ENCODE measurements around the gene TNFSF18. TPM values are rescaled to one million over a fixed set of nuclear protein-coding genes. Genes with fewer than 3 reads are reported as not detected.

The TNFSF18 gene
- total RNA-seq, 1 experiment from 2014 or later: not detected

- DNase-seq (ENCODE audit: low spot score) (no peak), ATAC-seq (no peak)
- Mint-ChIP-seq H3K27me3 (ENCODE audit: low read depth) (no peaks in the 10 kb centered on the region), H3K9me3 (no peaks in the 10 kb centered on the region), H3K36me3 (no peaks in the 10 kb centered on the region), H3K4me3 (no peak overlapping the region), H3K4me1 (peaks cover 5% of the 10 kb centered on the region; the same call in 1 of the 2 replicates), H3K27ac (no peak overlapping the region)
- TF ChIP-seq ZNF671 (CRISPR knock-in tag; IDR thresholded peaks at IDR 0.05) (no peak), FOXP1 (CRISPR knock-in tag; IDR thresholded peaks at IDR 0.05; ENCODE audit: borderline replicate concordance) (no peak), NR1H2 (CRISPR knock-in tag; IDR thresholded peaks at IDR 0.05) (no peak), ATF1 (CRISPR knock-in tag; IDR thresholded peaks at IDR 0.05) (no peak), E2F5 (CRISPR knock-in tag; IDR thresholded peaks at IDR 0.05) (no peak), KAT7 (CRISPR knock-in tag; IDR thresholded peaks at IDR 0.05; ENCODE audit: borderline replicate concordance) (no peak), MXD4 (CRISPR knock-in tag; IDR thresholded peaks at IDR 0.05; ENCODE audit: borderline replicate concordance) (no peak), ZNF121 (CRISPR knock-in tag; IDR thresholded peaks at IDR 0.05) (no peak), EMX1 (CRISPR knock-in tag; IDR thresholded peaks at IDR 0.05) (no peak), USF1 (CRISPR knock-in tag; IDR thresholded peaks at IDR 0.05) (no peak), CDX4 (CRISPR knock-in tag; IDR thresholded peaks at IDR 0.05; ENCODE audit: borderline replicate concordance) (no peak), TCF7 (CRISPR knock-in tag; IDR thresholded peaks at IDR 0.05; ENCODE audit: low read depth) (no peak), PRDM15 (CRISPR knock-in tag; IDR thresholded peaks at IDR 0.05) (no peak), GABPB1 (CRISPR knock-in tag; IDR thresholded peaks at IDR 0.05) (no peak), NR3C1 (CRISPR knock-in tag; conservative IDR thresholded peaks at IDR 0.05; ENCODE audit: low read depth) (no peak), AFF4 (CRISPR knock-in tag; IDR thresholded peaks at IDR 0.05; ENCODE audit: borderline replicate concordance) (no peak)
- ChIA-PET CTCF (no interaction called here), POLR2A (no interaction called here)
These were observed 11.7 kb downstream of the TNFSF18 start for GRCh38 chr1:173038875-173039554.
